GM19372 (cell line): Measurements from ENCODE around the gene UBE2Q1.

ENCODE experiments used
- ATAC-seq: cut with Tn5 transposase; IDR thresholded peaks from one replicate; pipeline ENCODE4 v1.9.1; 2021; ENCODE audit warnings: mild to moderate bottlenecking, low read depth, moderate library complexity; ENCODE audit not compliant: unreplicated experiment

The UBE2Q1 gene

DNA sequence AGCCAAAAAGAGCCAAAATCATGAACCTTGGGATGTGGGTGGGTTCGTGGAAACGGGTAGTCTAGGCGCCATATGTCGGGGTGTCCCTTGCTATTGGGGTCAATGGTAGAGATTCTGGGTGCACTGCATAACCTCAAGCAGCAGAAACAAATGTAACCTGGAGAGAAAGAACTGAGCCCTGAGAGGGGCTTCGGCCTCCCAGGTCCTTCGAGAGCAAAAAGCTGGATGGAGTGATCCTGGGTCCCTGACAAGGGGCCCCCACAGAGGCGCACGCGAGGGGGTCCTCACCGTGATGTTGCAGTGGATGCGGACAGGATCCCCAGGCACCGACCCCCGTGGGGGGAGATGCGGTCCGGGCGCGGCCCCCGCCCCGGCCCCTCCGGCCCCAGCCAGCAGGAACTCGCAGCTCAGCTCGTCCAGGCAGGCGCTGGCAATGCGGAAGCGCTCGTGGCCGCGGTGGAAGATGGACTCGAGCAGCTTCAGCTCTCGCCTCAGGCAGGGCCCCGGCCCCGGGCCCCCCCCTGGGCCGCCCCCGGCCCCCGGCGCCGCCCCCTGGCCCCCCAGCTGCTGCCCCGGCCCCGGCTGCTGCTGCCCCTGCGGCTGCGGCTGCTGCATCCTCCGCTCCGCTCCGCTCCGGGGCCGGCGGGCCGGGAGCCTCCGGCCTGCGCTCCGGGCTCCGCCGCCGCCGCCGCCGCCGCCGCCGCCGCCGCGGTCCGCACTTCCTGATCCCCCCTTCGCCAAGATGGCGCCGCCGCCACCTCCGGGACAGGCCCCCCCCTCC lies at the start of gene UBE2Q1:
Gene UBE2Q1, minus strand, starts transcription at position 724 of the 781 bp plus-strand sequence. Its CDS starts 109 bp downstream, at position 615.
- peak; percentile 9 for ATAC-seq

DNA sequence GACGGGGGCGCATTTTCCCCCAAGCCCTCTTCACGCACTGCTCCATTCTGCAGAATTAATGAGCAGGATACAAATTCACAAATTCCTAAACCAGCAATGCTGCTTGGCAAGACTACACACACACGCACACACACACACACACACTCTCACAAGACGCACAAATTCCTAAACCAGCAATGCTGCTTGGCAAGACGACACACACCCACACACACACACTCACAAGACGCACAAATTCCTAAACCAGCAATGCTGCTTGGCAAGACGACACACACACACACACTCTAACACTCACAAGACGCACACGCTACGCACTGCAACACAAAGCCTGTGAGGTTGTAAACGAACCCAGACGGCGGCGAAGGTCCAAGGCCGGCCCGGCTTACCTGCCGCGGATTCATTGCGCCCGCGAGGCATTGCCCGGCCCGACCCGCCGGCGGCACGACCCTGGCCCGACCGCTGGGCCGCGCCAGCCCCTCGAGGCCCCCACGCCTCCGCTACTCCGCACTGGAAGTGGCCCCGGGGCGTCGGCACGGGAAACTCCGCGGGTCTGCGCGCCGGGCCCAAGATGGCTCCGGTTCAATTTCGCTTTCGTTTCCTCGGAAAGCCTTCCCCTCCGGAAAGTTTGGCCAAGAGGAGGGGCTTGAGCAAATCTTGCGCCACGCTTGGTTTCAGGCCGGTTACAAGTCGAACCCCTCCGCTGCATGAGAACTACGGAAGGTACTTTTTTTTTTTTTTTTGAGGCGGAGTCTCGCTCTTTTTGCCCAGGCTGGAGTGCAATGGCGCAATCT lies 49.3 kb upstream of the UBE2Q1 start, which contains the start of gene ADAR:
Gene ADAR, minus strand, starts transcription at position 578 of the 788 bp plus-strand sequence. Its CDS starts 180 bp downstream, at position 398.
- ATAC-seq: peak; percentile 83

DNA sequence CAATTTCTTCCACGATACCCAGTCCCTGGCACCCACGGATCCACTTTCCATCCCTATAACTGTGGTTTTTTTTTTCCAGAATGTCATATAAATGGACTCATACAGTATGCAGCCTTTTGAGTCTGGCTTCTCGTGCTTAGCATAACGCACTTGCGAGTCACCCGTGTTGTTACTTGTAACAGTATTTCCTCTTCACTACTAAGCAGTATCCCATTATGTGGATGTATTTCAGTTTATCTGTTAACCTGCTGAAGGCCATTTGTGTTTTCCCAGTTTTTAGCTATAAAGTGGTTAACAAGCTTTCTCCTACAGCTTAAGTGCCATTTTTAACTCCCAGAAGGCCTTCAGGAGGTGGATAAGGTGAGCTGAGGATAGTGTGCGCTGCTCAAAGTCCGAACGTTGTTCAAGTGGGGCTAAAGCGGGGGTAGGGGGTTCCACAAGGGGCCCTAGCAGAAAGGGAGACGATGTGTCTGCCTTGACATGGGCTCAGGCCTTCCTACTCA lies 48.7 kb upstream of the UBE2Q1 start:
- peak; percentile 6 for ATAC-seq

DNA sequence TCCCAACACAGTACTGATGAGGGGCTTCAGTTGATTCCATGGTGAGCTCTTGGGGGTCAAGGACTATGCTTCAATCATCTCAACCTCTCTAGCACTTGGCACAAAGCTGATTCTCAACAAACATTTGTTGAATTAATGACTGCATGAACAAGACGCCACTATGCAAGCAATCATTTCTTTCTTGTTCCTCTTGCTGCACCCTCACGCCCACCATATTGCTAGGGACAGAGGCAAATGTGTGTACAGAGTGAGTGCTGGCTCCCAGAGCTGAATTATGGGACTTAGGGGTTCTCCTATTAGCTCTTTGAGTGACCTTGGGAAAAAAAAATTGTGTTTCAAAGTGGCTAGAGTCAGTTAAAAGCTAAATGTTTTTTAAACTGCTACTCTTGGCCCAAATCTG lies 47.1 kb upstream of the UBE2Q1 start:
- no peak for ATAC-seq

DNA sequence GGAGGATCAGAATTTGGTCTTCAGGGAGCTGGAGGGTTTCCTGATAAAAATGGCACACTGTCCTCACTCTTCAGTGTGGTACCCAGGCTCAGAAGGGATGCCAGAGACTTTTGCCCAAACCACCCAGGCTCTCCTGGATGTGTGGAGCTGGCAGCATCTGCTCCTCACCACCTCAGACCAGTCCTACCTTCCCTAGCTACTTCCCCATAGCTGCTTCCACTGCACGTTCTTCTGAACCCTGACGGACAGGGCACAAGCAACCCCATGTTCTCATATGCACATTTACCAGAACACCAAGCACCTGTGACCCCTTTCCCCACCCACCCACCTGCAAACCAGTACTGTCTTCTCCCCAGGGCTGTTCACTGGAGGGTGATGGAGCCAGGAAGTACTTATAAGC lies 44.9 kb upstream of the UBE2Q1 start:
- no peak for ATAC-seq

DNA sequence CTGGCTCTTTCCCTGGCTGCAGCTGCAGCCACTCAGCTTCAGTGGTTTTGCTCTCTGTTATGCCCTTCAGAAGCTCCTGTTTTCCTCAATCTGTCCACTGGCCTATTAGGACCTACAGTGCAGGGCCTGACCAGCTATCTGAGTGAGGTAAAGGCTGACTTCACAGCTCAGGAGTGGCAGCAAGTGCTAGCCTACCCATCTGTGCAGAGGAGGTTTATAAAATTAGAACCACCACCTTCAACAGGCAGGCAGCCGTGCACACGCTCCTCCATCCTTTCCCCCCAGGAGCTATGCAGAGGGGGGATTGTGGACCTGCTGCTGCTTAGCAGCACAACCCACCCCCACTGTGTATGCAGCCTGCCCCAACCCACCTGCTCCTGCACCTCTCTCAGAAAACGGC lies 41.2 kb upstream of the UBE2Q1 start:
- ATAC-seq: no peak

DNA sequence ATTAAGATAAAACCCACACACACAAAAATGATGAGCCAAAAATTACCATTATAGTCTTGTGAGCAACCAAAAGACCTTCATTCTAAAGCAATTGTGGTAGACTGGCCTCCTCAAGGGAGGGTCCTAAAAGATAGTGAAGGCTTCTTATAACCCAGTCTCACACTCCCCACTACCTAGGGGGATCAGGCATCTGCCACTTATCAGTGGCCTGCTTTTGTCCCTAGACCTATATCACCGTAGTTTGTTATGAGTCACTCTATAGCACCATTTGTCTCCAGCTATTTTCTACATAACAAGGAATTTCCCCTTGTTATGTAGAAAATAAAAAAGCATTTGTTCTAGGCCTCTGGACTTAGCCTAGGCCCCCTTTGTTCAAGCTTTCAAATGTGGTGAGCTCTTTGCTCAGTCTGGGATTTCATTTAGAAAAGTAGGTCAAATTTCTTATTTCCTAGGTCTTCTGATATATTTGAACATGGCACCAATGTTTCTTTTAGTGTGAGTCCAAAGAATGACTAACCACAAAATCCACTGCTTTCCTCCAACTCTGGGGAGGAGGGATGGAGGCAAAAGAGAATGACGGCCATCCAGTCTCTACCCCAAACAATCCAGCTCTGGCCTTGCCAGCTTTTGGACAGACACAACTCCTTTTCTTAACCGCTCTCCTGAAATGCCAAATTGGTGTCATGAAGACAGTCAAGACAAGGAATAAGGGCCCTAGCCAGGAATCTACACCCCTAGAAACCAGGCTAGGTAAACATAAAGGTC lies 40.6 kb upstream of the UBE2Q1 start:
- no peak for ATAC-seq

DNA sequence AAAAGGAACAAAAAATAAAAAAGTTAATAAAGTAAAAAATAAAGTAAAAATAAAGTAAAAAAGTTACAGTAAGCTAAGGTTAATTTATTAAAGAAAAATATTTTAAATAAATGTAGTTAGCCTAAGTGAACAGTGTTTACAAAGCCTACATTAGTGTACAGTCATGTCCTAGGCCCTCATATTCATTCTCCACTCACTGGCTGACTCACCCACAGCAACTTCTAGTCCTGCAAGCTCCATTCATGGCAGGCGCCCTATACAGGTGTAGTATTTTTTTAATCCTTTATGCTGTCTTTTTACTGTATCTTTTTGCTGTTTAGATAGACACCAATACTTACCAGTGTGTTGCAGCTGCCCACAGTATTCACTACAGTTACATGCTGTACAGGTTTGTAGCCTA lies 37.2 kb upstream of the UBE2Q1 start:
- ATAC-seq: no peak

DNA sequence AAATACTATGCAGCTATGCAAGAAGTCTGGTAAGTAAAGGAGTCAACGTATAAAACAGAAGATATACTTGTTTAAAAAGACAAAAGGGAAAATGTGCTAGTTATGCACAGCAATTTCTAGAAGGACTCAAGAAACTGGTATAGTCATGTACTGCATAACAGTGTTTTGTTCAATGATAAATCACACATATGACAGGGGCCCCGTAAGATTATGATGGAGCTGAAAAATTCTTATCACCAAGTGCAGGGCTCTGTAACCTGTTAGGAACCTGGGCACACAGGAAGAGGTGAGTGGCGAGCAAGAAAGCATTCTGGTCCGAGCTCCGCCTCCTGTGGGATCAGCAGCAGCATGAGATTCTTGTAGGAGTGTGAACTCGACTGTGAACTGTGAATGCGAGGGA lies 36.3 kb upstream of the UBE2Q1 start:
- no peak for ATAC-seq

DNA sequence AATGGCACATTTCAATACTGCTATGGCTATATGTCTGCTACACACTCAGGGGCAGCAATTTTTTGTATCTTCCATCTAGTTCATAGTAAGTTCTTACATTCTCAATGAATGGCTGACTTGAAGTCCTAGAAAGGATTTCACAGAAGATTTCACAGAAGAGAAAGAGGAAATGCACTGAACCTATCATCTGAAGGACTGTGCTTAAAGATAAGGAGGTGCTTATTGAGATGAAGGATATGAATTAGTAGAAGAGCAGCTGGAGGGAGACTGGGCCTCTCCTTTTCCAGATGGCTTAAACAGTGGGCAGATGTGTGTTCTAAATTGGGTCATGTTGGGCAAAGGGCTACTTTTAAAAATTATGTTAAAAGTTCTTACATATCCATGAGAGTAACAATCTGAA lies 34.9 kb upstream of the UBE2Q1 start:
- no peak for ATAC-seq

DNA sequence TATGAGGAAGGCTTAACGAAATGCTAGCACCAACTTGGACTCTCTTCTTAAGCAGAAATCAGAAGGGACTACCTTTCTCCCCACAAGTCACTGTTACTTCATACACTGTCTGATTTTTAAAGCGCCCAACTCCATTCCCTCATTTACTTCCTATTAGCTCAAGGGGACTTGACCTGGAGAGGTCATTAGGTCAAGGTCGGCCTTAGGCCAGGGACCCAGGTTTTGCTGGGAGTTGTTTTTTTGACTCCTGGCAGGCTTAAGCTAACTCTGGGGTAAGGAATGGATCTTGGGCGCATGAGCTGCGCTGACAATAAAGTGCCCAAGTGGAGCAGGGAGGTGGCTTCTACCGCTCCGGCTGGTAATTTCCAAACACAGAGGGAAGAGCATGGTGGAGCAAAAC lies 32.7 kb upstream of the UBE2Q1 start:
- no peak for ATAC-seq

DNA sequence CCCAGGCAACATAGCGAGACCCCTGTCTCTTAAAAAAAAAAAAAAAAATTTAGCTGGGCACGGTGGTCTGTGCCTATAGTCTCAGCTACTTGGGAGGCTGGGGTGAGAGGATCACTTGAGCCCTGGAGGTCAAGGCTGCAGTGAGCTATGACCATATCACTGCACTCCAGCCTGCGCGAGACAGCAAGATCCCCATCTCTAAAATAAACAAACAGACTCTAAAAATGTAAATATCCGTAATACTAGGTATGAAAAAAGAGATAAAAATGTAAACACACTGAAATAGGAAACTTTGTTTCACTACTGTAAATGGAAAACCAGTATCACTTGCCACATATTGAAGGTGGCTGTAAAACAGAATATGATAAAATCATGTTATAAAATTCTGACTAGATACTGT lies 32.3 kb upstream of the UBE2Q1 start:
- ATAC-seq: no peak

DNA sequence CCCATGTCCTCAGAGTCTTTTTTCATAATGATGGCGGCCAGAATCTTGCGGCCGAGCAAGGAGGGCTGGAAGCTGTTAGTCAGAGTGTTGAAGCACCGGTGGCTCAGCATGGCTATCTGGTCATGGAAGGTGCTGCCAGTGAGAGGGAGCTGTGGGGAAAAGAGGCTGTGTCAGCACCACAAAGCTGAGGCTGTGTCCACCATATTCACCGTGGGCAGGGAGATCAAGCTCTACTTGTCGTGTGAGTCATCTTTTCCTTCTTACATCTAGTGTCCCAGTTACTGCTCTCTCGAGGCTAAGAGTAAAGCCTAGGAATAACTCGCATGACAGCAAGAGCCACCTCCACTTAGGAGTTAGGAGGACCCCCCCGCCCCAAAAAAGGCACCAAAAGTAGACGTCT lies 31.3 kb upstream of the UBE2Q1 start:
- ATAC-seq: no peak

DNA sequence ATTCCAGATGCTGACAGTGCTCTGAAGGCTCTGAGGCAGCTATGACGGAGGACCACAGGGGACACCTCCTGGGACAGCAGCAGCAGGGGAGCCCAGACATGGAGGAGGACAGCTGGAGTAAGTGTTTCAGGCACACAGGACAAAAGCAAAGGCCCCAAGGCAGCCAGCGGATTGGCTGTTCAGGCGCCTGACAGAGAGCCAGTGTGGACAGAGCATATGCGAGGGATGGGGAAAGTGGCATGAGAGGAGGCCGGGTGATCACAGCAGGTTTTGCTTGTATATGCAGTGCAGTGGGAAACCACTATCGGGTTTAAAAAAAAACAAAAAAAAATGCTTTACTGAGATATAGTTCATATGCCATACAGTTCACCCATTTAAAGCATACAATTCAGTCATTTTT lies 28.2 kb upstream of the UBE2Q1 start:
- no peak for ATAC-seq

DNA sequence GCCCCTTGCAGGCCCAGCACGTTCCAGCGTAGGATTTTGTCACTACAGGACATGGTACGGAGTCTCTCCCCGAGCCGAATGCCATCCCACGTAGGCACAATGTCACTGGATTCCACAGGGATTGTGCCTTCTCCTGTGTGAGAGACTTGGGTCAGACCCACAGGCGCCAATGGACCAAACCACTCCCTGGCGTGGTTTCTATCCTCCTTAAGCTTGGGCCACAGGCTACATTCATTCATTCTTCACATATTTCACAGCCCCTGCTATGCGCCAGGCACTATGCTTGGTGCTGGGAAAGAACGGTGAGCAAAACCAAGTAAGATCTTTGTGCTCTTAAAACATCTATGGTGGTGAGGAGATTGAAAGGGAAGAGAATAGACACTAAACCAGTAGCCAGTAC lies 27.8 kb upstream of the UBE2Q1 start:
- no peak for ATAC-seq

DNA sequence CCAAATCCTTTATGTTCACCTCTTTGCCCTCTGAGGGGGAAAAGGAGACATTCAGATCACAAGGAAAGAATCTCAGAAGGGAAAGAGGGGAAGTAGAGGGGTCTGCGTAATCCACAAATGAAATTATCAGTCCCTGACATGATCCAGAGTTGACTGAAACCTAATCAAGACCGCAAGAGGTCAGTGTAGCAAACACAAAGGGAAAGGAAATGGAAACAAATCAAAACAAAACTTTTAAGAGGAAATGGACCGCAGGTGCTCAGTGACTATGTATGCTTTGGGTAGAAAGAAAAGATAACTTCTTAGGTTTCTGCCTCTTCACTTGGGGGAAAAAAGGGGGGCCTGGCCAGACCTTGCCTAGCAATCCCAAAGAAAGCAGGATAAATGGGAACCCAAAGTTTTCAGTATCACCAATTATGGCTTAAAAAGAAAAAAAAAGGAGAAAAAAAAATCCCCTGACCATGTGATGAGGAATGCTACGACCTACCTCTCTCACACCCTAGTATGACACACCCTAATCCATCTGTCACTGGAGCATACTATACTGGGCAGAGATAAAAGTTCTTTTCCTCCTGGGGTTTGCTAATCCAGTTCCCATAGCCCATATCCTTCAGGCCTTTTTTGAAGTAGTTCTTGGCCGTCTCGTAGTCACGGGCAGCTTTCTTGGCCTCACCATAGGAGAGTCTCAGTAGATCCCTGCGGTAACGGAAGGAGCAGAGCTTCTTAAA lies 26.0 kb upstream of the UBE2Q1 start:
- ATAC-seq: no peak

DNA sequence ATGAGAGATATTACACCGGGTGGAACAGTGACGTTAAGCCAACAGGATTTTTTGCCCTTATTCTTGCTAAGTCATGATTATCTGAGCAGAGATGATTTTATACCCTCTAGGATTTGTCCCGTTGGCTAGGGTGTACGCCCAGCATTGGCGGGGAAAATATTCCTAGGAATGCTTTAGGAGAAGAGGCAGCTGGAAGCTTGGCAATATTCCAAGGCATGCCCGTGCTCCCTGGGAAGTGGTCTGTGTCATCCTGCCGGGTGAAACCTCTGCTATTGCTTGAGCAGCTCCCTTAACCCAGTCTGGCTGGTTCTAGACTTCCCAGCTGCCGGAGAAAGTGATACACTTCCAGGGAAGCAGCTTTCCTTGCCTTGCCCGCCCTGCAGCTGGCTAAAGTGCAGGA lies 25.3 kb upstream of the UBE2Q1 start:
- ATAC-seq: no peak

DNA sequence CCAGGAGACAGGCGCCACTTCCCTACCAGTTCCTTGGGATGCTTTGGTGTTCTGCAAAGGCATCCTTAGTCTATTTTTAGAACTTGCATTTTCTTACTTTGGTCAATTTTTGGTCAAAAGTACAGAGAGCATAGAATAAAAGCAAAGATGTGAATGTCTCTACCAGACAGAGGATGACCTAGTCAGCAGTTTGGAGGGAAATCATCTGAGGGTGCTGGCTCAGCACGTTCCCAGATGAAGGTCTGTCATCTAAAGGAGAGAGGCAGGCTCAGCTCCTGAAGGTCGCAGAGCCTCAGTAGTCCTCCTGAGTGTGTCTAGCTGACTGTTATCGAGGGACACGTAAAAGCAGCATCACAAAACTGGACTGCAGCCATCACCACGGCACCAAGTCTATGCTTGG lies 24.4 kb upstream of the UBE2Q1 start:
- ATAC-seq: no peak

DNA sequence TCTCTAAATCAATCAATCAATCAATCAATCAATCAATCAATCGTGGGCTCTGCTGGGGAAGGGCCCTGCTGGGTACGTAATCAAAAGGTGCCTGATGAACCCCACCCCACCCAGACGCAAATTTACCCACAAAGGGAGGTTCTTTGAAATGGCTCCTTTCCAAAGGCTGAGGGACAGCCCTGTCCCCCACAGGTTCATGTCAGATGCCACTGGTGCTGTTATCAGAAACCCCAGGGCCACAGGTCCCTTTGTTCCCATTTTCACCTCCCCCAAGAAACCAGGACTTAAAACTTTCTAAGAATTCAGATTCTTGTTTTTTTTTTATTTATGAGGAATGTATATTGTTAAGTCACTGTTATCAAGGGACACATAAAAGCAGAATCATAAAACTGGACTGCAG lies 23.3 kb upstream of the UBE2Q1 start:
- ATAC-seq: no peak

DNA sequence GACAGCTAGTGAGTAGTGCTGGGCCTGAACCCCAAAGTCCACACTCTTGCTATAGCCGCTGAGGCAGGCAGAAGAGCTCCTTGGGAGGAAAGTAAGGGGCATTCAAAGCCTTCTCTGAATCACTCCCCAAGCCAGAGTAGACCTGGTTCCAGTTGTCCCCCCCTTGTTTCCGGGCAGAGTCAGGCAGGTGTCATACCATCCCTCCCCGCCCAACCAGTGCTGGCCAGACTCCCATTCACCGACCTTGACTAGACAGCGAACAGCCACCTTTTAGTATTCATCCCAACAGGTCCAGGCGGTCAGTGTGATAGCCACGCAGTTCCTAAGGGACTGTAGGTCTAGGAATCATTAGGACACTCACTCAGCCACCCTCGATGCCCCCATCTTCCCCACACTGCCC lies 20.9 kb upstream of the UBE2Q1 start:
- no peak for ATAC-seq
